DOHH2 (cell line): ENCODE measurements around the gene FOXP4.

ENCODE experiments used
- CTCF ChIP-seq: fragments of 200-600 bp; sonication (generic); IDR thresholded peaks from one replicate; pipeline ENCODE4 v1.5.1; 2014; ENCODE audit warnings: antibody characterized with exemption, mild to moderate bottlenecking, low read depth, low read length; ENCODE audit not compliant: poor library complexity, severe bottlenecking
- EZH2phosphoT487 ChIP-seq: fragments of 200-600 bp; sonication (generic); IDR thresholded peaks from 2 replicates; pipeline ENCODE4 v1.6.1; 2017; ENCODE audit warnings: borderline replicate concordance, mild to moderate bottlenecking, antibody characterized with exemption, low read length, moderate library complexity, mixed read lengths

- TF ChIP-seq CTCF (no peak), EZH2phosphoT487 (no peak)
Measured at GRCh38 chr6:41519745-41520699, 26.2 kb upstream of the FOXP4 start.
